GM18861 (cell line): ENCODE data around the gene TCAF1.

Experiments
- ATAC-seq: cut with Tn5 transposase; IDR thresholded peaks from one replicate; pipeline ENCODE4 v1.9.1; 2021; ENCODE audit not compliant: unreplicated experiment

Gene TCAF1

GRCh38 chr7:143906151-143906550 is 4.2 kb upstream of the TCAF1 start:
- ATAC-seq = no peak

- no peak for ATAC-seq
Observed at GRCh38 chr7:143905509-143905908, 3.5 kb upstream of the TCAF1 start.

GRCh38 chr7:143902332-143902899 is 440 bp upstream of the TCAF1 start:
- ATAC-seq = no peak

GRCh38 chr7:143901332-143901667 is 676 bp downstream of the TCAF1 start:
- ATAC-seq = no peak

GRCh38 chr7:143900230-143900766 is 1.7 kb downstream of the TCAF1 start:
- no peak for ATAC-seq

- ATAC-seq = no peak
Observed at GRCh38 chr7:143898810-143899209, 3.2 kb downstream of the TCAF1 start.

GRCh38 chr7:143896667-143897066 is 5.3 kb downstream of the TCAF1 start:
- ATAC-seq = no peak

GRCh38 chr7:143892527-143893300 is 9.3 kb downstream of the TCAF1 start:
- peak; percentile 98 for ATAC-seq

- no peak for ATAC-seq
Observed at GRCh38 chr7:143891457-143891856, 10.5 kb downstream of the TCAF1 start.

- ATAC-seq = no peak
Observed at GRCh38 chr7:143890558-143890957, 11.4 kb downstream of the TCAF1 start.

GRCh38 chr7:143889068-143889467 is 12.9 kb downstream of the TCAF1 start:
- no peak for ATAC-seq

- ATAC-seq = no peak
Observed at GRCh38 chr7:143886826-143887477, 15.0 kb downstream of the TCAF1 start.

GRCh38 chr7:143885951-143886350 is 16.0 kb downstream of the TCAF1 start:
- ATAC-seq = peak; percentile 29

- peak; percentile 76 for ATAC-seq
Observed at GRCh38 chr7:143884969-143885559, 16.9 kb downstream of the TCAF1 start.

- no peak for ATAC-seq
Observed at GRCh38 chr7:143884241-143884968, 17.6 kb downstream of the TCAF1 start.

- ATAC-seq = no peak
Observed at GRCh38 chr7:143882604-143883078, 19.3 kb downstream of the TCAF1 start.

GRCh38 chr7:143882020-143882603 is 19.9 kb downstream of the TCAF1 start:
- ATAC-seq = no peak

- no peak for ATAC-seq
Observed at GRCh38 chr7:143878884-143879283, 23.1 kb downstream of the TCAF1 start.

- no peak for ATAC-seq
Observed at GRCh38 chr7:143877098-143877497, 24.9 kb downstream of the TCAF1 start.

- no peak for ATAC-seq
Observed at GRCh38 chr7:143876218-143876617, 25.8 kb downstream of the TCAF1 start.
